PC-3 (cell line): ENCODE measurements around the gene UTF1.

ENCODE experiments used
- EZH2 ChIP-seq: fragments of 300-600 bp; sonication (generic); IDR thresholded peaks from one replicate; pipeline ENCODE4 v1.6.1; 2017; ENCODE audit warnings: antibody characterized with exemption, mild to moderate bottlenecking, low read length; ENCODE audit not compliant: unreplicated experiment
- TF ChIP-seq, protein P1 (sequence below): fragments of 300-600 bp; sonication (generic); conservative IDR thresholded peaks from 2 replicates; pipeline ENCODE4 v1.5.1; 2017; ENCODE audit warnings: antibody characterized with exemption, low read depth, mild to moderate bottlenecking, low read length

DNA sequence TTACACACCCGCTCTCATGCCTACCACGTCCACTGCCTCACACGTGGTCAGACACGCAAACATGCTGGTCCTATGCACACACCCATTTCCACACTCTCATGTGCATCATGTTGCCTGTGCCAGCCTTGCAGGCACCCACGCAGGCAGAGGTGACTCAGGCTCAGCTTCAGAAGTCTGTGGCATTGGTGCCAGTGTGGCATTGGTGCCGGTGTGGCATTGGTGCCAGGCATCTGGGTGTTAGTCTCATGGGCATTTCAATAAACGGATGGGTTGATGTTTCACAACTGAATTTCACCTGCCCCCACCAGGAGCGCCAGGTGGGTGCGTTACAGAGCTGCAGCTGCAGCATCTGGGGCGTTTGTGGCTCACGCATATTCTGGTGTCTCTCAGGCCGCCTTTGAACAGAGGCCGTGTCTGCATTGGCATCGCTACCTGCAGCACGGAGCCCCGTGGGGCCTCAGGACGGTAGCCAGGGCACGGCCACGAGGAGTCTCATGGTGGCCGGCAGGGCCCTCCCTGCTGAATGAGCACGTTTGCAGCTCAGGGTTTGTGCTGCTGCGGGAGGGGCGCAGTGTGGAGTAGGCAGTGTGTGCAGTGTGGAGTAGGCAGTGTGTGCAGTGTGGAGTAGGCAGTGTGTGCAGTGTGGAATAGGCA lies 45.3 kb upstream of the UTF1 start:
- TF ChIP-seq, protein P1, sequence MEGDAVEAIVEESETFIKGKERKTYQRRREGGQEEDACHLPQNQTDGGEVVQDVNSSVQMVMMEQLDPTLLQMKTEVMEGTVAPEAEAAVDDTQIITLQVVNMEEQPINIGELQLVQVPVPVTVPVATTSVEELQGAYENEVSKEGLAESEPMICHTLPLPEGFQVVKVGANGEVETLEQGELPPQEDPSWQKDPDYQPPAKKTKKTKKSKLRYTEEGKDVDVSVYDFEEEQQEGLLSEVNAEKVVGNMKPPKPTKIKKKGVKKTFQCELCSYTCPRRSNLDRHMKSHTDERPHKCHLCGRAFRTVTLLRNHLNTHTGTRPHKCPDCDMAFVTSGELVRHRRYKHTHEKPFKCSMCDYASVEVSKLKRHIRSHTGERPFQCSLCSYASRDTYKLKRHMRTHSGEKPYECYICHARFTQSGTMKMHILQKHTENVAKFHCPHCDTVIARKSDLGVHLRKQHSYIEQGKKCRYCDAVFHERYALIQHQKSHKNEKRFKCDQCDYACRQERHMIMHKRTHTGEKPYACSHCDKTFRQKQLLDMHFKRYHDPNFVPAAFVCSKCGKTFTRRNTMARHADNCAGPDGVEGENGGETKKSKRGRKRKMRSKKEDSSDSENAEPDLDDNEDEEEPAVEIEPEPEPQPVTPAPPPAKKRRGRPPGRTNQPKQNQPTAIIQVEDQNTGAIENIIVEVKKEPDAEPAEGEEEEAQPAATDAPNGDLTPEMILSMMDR: no peak
- TF ChIP-seq EZH2: no peak
